ENCODE measurements around the gene ADRB2. TPM values are rescaled to one million over a fixed set of nuclear protein-coding genes. Genes with fewer than 3 reads are reported as not detected.
"Not testable (repeated sequence)": the region's sequence is repeated elsewhere in the genome, so short reads cannot be mapped to it uniquely, and the experiment has no call there.

The ADRB2 gene
- total and polyA plus RNA-seq, 8 donors: 0.37 to 20.4 (median 4.2) TPM; not detected in 1

- H3K4me3 ChIP-seq: no peak overlapping the region
- TF ChIP-seq POLR2A (IDR thresholded peaks at IDR 0.05) (no peak), POLR2AphosphoS5 (IDR thresholded peaks at IDR 0.05) (no peak), EP300 (IDR thresholded peaks at IDR 0.05) (no peak)
- TF ChIP-seq, protein P1, sequence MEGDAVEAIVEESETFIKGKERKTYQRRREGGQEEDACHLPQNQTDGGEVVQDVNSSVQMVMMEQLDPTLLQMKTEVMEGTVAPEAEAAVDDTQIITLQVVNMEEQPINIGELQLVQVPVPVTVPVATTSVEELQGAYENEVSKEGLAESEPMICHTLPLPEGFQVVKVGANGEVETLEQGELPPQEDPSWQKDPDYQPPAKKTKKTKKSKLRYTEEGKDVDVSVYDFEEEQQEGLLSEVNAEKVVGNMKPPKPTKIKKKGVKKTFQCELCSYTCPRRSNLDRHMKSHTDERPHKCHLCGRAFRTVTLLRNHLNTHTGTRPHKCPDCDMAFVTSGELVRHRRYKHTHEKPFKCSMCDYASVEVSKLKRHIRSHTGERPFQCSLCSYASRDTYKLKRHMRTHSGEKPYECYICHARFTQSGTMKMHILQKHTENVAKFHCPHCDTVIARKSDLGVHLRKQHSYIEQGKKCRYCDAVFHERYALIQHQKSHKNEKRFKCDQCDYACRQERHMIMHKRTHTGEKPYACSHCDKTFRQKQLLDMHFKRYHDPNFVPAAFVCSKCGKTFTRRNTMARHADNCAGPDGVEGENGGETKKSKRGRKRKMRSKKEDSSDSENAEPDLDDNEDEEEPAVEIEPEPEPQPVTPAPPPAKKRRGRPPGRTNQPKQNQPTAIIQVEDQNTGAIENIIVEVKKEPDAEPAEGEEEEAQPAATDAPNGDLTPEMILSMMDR (IDR thresholded peaks at IDR 0.05): no peak
- no peaks in the 10 kb centered on the region for H3K36me3 ChIP-seq
- intact Hi-C loops (cut with DNase I; ENCODE audit: low total_unique reads): no loop called here
- H3K4me1 ChIP-seq: peaks cover 0 to 12% (median 6%) of the 10 kb centered on the region in 4 donors
- no peaks in the 10 kb centered on the region for H3K9me3 ChIP-seq
- WGBS, 5 donors: 15 to 52% (median 41%) methylated on average over 3 of the region's 3 CpGs
- no peaks in the 10 kb centered on the region for H3K27me3 ChIP-seq
- no peak for DNase-seq
- H3K27ac ChIP-seq: no peak overlapping the region
Observed at GRCh38 chr5:148873690-148874485, 47.5 kb downstream of the ADRB2 start.

DNA sequence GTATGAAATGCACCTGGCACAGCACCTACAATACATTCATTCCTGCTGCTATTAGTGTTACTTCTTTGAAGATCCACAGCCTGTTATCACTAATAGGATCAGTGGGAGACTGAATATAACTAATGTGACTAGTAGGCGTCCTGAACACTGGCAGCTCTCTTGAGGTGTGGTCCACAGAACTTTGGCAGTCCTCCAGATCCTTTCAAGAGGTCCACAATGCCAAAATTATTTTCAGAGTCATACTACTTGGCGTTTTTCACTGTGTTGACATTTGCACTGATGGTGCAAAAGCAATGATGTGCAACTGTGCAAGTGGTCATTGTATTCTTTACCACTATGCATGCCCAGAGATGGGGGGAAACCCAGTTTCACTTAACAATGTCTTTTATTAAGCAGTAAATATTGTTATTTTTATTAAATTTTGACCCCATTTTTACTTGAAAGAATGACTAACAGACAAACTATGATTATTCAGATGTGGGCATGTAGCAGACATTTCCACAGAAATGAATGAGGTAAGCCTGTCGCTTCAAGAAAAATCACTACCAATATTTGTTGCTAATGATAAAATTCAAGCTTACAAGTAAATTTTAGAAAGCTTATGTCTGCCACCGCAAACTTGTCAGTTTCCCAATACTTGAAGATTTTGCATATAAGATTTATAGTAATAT lies 48.9 kb downstream of the ADRB2 start:
- Histone ChIP-seq H3K27me3 (no peaks in the 10 kb centered on the region), H3K9me3 (no peaks in the 10 kb centered on the region), H3K4me1 (peaks cover 0 to 12% (median 6%) of the 10 kb centered on the region in 4 donors), H3K36me3 (no peaks in the 10 kb centered on the region), H3K4me3 (no peak overlapping the region), H3K27ac (no peak overlapping the region)
- 58 to 70% (median 62%) methylated on average over 4 of the region's 4 CpGs for WGBS, 5 donors
- TF ChIP-seq, protein P1 (IDR thresholded peaks at IDR 0.05): no peak
- TF ChIP-seq POLR2AphosphoS5 (IDR thresholded peaks at IDR 0.05): no peak
- no peak for TF ChIP-seq POLR2A (IDR thresholded peaks at IDR 0.05)
- TF ChIP-seq EP300 (IDR thresholded peaks at IDR 0.05): no peak
- intact Hi-C loops (cut with DNase I; ENCODE audit: low total_unique reads): no loop called here
- DNase-seq: no peak

DNA sequence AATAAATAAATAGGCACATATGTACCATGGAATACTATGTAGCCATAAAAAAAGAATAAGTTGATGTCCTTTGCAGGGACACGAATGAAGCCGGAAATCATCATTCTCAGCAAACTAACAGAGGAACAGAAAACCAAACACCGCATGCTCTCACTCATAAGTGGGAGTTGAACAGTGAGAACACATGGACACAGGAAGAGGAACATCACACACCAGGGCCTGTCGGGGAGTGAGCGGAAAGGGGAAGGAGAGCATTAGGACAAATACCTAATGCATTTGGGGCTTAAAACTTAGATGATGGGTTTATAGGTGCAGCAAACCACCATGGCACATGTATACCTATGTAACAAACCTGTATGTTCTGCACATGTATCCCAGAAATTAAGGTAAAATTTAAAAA lies 51.0 kb downstream of the ADRB2 start:
- peaks cover 0 to 12% (median 6%) of the 10 kb centered on the region in 4 donors for H3K4me1 ChIP-seq
- WGBS, 5 donors: 93 to 95% (median 93%) methylated on average over 5 of the region's 5 CpGs
- intact Hi-C loops (cut with DNase I; ENCODE audit: low total_unique reads): not testable (repeated sequence)

More for the DNA sequence above, 51.0 kb downstream of the ADRB2 start:
- H3K9me3 ChIP-seq, H3K36me3 ChIP-seq, DNase-seq, H3K4me3 ChIP-seq, H3K27ac ChIP-seq, H3K27me3 ChIP-seq: not testable (repeated sequence)

Other genes with a start within 250 kb of the ADRB2 start
- gene HTR4, start 172.1 kb upstream of the ADRB2 start, total RNA-seq: 10 to 100 TPM in 1 of 5 donors, 1 to 10 TPM in 1, under 1 TPM in 1, not detected in 2; 0.92 to 17.4 (median 7.6) TPM
- not detected for gene HTR4, start 172.1 kb upstream of the ADRB2 start, polyA plus RNA-seq
- gene SH3TC2, start 236.5 kb downstream of the ADRB2 start, total RNA-seq: 1 to 10 TPM in 1 of 5 donors, under 1 TPM in 3, not detected in 1; under 0.01 to 3.1 (median 0.44) TPM
- gene SH3TC2, start 236.5 kb downstream of the ADRB2 start, polyA plus RNA-seq: under 1 TPM; 0.06 to 0.75 (median 0.46) TPM

All from stomach (tissue), 9 donors.